ENCODE data around the gene EPS8L2. TPM values are rescaled to one million over a fixed set of nuclear protein-coding genes. Genes with fewer than 3 reads are reported as not detected.

The EPS8L2 gene
- total and polyA plus RNA-seq, 2 of the 13 experiments (the other 11 are each of a cell fraction or from before 2014, with no cell fraction given) = 89.3 to 416 TPM

- peak; percentile 88 for TF ChIP-seq PHF8 (CRISPR knock-in tag; IDR thresholded peaks at IDR 0.05)
- no peak for TF ChIP-seq ESRRA (CRISPR knock-in tag; IDR thresholded peaks at IDR 0.05; ENCODE audit: low read depth)
- peak; percentile 41; the same call in 1 of the 2 replicates for TF ChIP-seq CERS6 (CRISPR knock-in tag; IDR thresholded peaks at IDR 0.05)
- no peak for TF ChIP-seq NFRKB (IDR thresholded peaks at IDR 0.05)
- TF ChIP-seq LCORL (IDR thresholded peaks at IDR 0.05) = no peak
- TF ChIP-seq LCORL (CRISPR knock-in tag; IDR thresholded peaks at IDR 0.05) = peak; percentile 63
- TF ChIP-seq ZSCAN30 (CRISPR knock-in tag; IDR thresholded peaks at IDR 0.05) = no peak
- peak; percentile 29; the same call in 1 of the 2 replicates for TF ChIP-seq KAT8 (CRISPR knock-in tag; IDR thresholded peaks at IDR 0.05)
- TF ChIP-seq ZNF709 (CRISPR knock-in tag; IDR thresholded peaks at IDR 0.05) = peak; percentile 76; the same call in 1 of the 2 replicates
- TF ChIP-seq RFXAP (CRISPR knock-in tag; IDR thresholded peaks at IDR 0.05; ENCODE audit: borderline replicate concordance) = 0 out of 2 replicates have a peak, but pooled peaks have one; percentile 24
- TF ChIP-seq PRMT3 (CRISPR knock-in tag; IDR thresholded peaks at IDR 0.05; ENCODE audit: borderline replicate concordance, low read depth) = peak; percentile 70; the same call in 1 of the 2 replicates
- peak; percentile 65 for TF ChIP-seq ZNF407 (CRISPR knock-in tag; IDR thresholded peaks at IDR 0.05; ENCODE audit: not compliant biosample characterization)
- peak; percentile 66 for TF ChIP-seq TBX2 (CRISPR knock-in tag; IDR thresholded peaks at IDR 0.05; ENCODE audit: borderline replicate concordance)
- peak; percentile 84 for TF ChIP-seq GABPB1 (CRISPR knock-in tag; IDR thresholded peaks at IDR 0.05)
- TF ChIP-seq NRL (CRISPR knock-in tag; IDR thresholded peaks at IDR 0.05; ENCODE audit: borderline replicate concordance) = peak; percentile 89; the same call in 1 of the 2 replicates
- TF ChIP-seq THRA (CRISPR knock-in tag; IDR thresholded peaks at IDR 0.05; ENCODE audit: borderline replicate concordance) = no peak
- TF ChIP-seq ZNF674 (CRISPR knock-in tag; IDR thresholded peaks at IDR 0.05; ENCODE audit: low read depth) = no peak
- TF ChIP-seq ZC3H13 (CRISPR knock-in tag; IDR thresholded peaks at IDR 0.05) = peak; percentile 94; the same call in 1 of the 2 replicates
- peak; percentile 45; the same call in 1 of the 2 replicates for TF ChIP-seq ZNF414 (CRISPR knock-in tag; IDR thresholded peaks at IDR 0.05)
Measured at GRCh38 chr11:695538-696248, 10.3 kb upstream of the EPS8L2 start, which contains the start of gene TMEM80 (continued).

Data from HepG2 (cell line).